ENCODE results near the gene STIP1. TPM values are rescaled to one million over a fixed set of nuclear protein-coding genes. Genes with fewer than 3 reads are reported as not detected.

STIP1 gene
- total RNA-seq, 2 experiments from 2014 or later: 335 to 340 TPM

DNA sequence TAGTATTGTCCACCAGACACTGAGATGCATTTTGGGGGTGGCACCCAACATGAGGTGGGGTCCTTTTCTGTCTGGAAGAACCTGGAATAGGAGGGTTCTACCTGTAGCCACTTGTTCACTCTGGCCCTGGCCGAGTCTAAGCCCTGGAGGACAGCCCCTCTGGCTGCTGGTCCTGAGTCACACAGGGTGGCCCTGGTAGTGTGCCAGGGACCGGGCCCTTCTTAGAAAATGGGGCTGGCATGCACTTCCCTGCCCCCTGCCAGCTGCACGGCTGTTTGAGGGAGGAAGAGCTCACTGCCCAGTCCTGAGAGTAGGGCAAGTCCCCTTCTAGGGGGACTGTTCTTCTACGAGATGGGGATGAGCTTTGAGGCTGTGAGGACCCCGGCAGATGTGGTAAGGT, 67.5 kb downstream of the STIP1 start:
- H3K9me3 Mint-ChIP-seq (ENCODE audit: insufficient read depth): no peaks in the 10 kb centered on the region

More for the DNA sequence above, 67.5 kb downstream of the STIP1 start:
- Mint-ChIP-seq H3K27me3 (ENCODE audit: low read depth) (no peaks in the 10 kb centered on the region), H3K4me3 (peak overlapping the region; percentile 18), H3K27ac (no peak overlapping the region), H3K36me3 (ENCODE audit: low read depth) (peaks cover 7% of the 10 kb centered on the region), H3K4me1 (ENCODE audit: low read depth) (peaks cover 33% of the 10 kb centered on the region)
- ATAC-seq: no peak
- no peak for DNase-seq
- ChIA-PET CTCF (interaction anchor here (1.5 to 1.9 kb wide), 2 partner anchors 9 to 29 kb away, joined by 3 to 4 read pairs; no protein-coding TSS in a partner anchor), POLR2A (interaction anchor here (0.7 kb wide), 1 partner anchor 15 kb away, joined by 3 read pairs; no protein-coding TSS in a partner anchor)

Other genes with a start within 250 kb of the STIP1 start
- gene NAA40, start 247.2 kb upstream of the STIP1 start, total RNA-seq: 10 to 100 TPM; 42.6 to 44.9 TPM
- 100 to 1,000 TPM; 528 to 569 TPM for gene COX8A, start 211.6 kb upstream of the STIP1 start, total RNA-seq
- 100 to 1,000 TPM in 1 of 2 experiments, 10 to 100 TPM in 1; 93.7 to 102 TPM for gene OTUB1, start 199.7 kb upstream of the STIP1 start, total RNA-seq
- not detected for gene FLRT1, start 150.2 kb upstream of the STIP1 start, total RNA-seq
- gene MACROD1, start 20.1 kb upstream of the STIP1 start, total RNA-seq: 10 to 100 TPM; 14.4 to 14.6 TPM
- gene FERMT3, start 20.6 kb downstream of the STIP1 start, total RNA-seq: 100 to 1,000 TPM; 261 to 281 TPM
- gene TRPT1, start 40.0 kb downstream of the STIP1 start, total RNA-seq: 10 to 100 TPM; 37.8 to 44.8 TPM
- gene NUDT22, start 40.1 kb downstream of the STIP1 start, total RNA-seq: 10 to 100 TPM; 86.7 to 91.6 TPM
- 10 to 100 TPM; 38.0 to 41.3 TPM for gene DNAJC4, start 44.4 kb downstream of the STIP1 start, total RNA-seq
- gene VEGFB, start 48.4 kb downstream of the STIP1 start, total RNA-seq: 10 to 100 TPM; 81.5 to 87.8 TPM
- gene FKBP2, start 54.9 kb downstream of the STIP1 start, total RNA-seq: 10 to 100 TPM; 26.9 to 33.0 TPM
- 100 to 1,000 TPM; 178 to 197 TPM for gene PPP1R14B, start 60.8 kb downstream of the STIP1 start, total RNA-seq
- gene PLCB3, start 65.4 kb downstream of the STIP1 start, total RNA-seq: 10 to 100 TPM; 19.7 TPM
- 10 to 100 TPM; 38.3 to 43.9 TPM for gene BAD, start 98.5 kb downstream of the STIP1 start, total RNA-seq
- gene GPR137, start 99.7 kb downstream of the STIP1 start, total RNA-seq: 10 to 100 TPM; 25.3 to 26.8 TPM
- gene KCNK4, start 105.1 kb downstream of the STIP1 start, total RNA-seq: not detected
- gene CATSPERZ, start 114.2 kb downstream of the STIP1 start, total RNA-seq: not detected
- 10 to 100 TPM; 42.7 to 43.2 TPM for gene ESRRA, start 119.4 kb downstream of the STIP1 start, total RNA-seq
- 100 to 1,000 TPM; 154 to 165 TPM for gene TRMT112, start 131.4 kb downstream of the STIP1 start, total RNA-seq
- 100 to 1,000 TPM; 102 to 106 TPM for gene PRDX5, start 131.9 kb downstream of the STIP1 start, total RNA-seq
- gene CCDC88B, start 154.0 kb downstream of the STIP1 start, total RNA-seq: 100 to 1,000 TPM; 127 TPM
- 10 to 100 TPM; 39.0 to 42.3 TPM for gene RPS6KA4, start 173.0 kb downstream of the STIP1 start, total RNA-seq